Tibial nerve (tissue), 4 donors: ENCODE results near the gene AUNIP. TPM values are rescaled to one million over a fixed set of nuclear protein-coding genes. Genes with fewer than 3 reads are reported as not detected.

ENCODE experiments used
- DNase-seq, 2 donors: peaks; one replicate each; pipeline ENCODE4 v3.0.0-alpha.2; 2019; ENCODE audit warnings: low spot score in 2 of 2
- H3K27ac ChIP-seq, 4 donors: fragments of 200-600 bp; sonication (generic) in 3 of 4; one replicate each; pipeline ENCODE4 v1.5.1; 2017 to 2019; ENCODE audit warnings: mild to moderate bottlenecking in 1 of 4
- H3K27me3 ChIP-seq, 2 donors: fragments of 200-600 bp; sonication (generic) in 1 of 2; one replicate each; pipeline versions ENCODE4 v1.5.1 to v1.6.0; 2017 to 2019
- H3K36me3 ChIP-seq, 3 donors: fragments of 200-600 bp; sonication (generic); one replicate each; pipeline ENCODE4 v1.5.1; 2018 to 2019
- H3K4me1 ChIP-seq, 4 donors: fragments of 200-600 bp; sonication (generic) in 3 of 4; one replicate each; pipeline ENCODE4 v1.5.1; 2017 to 2019
- H3K4me3 ChIP-seq, 4 donors: fragments of 200-600 bp; sonication (generic) in 3 of 4; one replicate each; pipeline ENCODE4 v1.5.1; 2017 to 2019; ENCODE audit warnings: mild to moderate bottlenecking in 1 of 4, moderate library complexity in 1 of 4
- H3K9me3 ChIP-seq, 4 donors: fragments of 200-600 bp; sonication (generic) in 3 of 4; one replicate each; pipeline ENCODE4 v1.5.1; 2017 to 2019
- EP300 ChIP-seq, 2 donors: sonication (generic); formaldehyde crosslinking; IDR thresholded peaks; one replicate each; pipeline ENCODE4 v1.6.1; 2017; ENCODE audit warnings: antibody characterized with exemption in 2 of 2, mild to moderate bottlenecking in 1 of 2
- POLR2A ChIP-seq, 2 donors: fragments of 450-650 bp; IDR thresholded peaks; one replicate each; pipeline ENCODE4 v1.6.1; 2017; ENCODE audit warnings: antibody characterized with exemption in 2 of 2, mild to moderate bottlenecking in 2 of 2, moderate library complexity in 2 of 2
- WGBS, 2 donors: methylation state at CpG; one replicate each; pipeline ENCODE4 v1.1.5; 2018; 5-methylcytosine and 5-hydroxymethylcytosine counted together
- total RNA-seq, 4 donors: library from RNA; depleted of rRNA; stranded (reverse); fragments of >200 nt; gene quantifications; one replicate each; pipeline ENCODE4 v1.1.0, GENCODE V29; 2016
- TF ChIP-seq, protein P1 (sequence below), 5 experiments: fragments of 200-600 bp in 3 of 5; fragments of 450-650 bp in 2 of 5; sonication (generic) in 3 of 5; IDR thresholded peaks; one replicate each; pipeline ENCODE4 v1.5.1; 2016 to 2019; ENCODE audit warnings: antibody characterized with exemption in 5 of 5, mild to moderate bottlenecking in 3 of 5, moderate library complexity in 2 of 5

The AUNIP gene
- total RNA-seq, 4 donors from 2014 or later: not detected

DNA sequence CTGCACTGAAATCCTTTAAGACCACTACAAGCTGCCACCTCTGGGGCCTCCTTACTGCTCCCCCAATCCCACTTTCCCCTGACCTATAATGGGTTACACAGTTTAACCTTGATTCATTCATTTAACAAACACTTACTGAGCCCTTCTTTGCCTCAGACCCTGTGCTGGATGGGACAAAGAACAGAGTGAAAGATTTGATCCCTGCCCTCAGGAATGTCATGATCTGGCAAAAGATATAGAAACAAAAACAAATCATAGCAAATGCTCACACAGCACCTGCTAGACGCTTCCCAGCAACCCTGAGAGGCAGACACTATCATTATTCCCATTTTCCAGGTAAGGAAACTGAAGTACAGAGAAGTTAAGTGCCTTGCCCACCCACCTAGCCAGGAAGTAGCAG, 7.0 kb upstream of the AUNIP start:
- TF ChIP-seq, protein P1, sequence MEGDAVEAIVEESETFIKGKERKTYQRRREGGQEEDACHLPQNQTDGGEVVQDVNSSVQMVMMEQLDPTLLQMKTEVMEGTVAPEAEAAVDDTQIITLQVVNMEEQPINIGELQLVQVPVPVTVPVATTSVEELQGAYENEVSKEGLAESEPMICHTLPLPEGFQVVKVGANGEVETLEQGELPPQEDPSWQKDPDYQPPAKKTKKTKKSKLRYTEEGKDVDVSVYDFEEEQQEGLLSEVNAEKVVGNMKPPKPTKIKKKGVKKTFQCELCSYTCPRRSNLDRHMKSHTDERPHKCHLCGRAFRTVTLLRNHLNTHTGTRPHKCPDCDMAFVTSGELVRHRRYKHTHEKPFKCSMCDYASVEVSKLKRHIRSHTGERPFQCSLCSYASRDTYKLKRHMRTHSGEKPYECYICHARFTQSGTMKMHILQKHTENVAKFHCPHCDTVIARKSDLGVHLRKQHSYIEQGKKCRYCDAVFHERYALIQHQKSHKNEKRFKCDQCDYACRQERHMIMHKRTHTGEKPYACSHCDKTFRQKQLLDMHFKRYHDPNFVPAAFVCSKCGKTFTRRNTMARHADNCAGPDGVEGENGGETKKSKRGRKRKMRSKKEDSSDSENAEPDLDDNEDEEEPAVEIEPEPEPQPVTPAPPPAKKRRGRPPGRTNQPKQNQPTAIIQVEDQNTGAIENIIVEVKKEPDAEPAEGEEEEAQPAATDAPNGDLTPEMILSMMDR (IDR thresholded peaks at IDR 0.05): no peak
- TF ChIP-seq EP300 (IDR thresholded peaks at IDR 0.05): no peak
- no peak for TF ChIP-seq POLR2A (IDR thresholded peaks at IDR 0.05)
- Histone ChIP-seq H3K36me3 (peaks cover 0 to 56% (median 0%) of the 10 kb centered on the region in 3 donors), H3K4me3 (no peak overlapping the region), H3K4me1 (peaks cover 0 to 12% (median 1%) of the 10 kb centered on the region in 4 donors), H3K27ac (no peak overlapping the region), H3K27me3 (no peaks in the 10 kb centered on the region), H3K9me3 (no peaks in the 10 kb centered on the region)
- WGBS, 2 donors: 48 to 86% methylated on average over 1 of the region's 1 CpG
- DNase-seq: no peak

DNA sequence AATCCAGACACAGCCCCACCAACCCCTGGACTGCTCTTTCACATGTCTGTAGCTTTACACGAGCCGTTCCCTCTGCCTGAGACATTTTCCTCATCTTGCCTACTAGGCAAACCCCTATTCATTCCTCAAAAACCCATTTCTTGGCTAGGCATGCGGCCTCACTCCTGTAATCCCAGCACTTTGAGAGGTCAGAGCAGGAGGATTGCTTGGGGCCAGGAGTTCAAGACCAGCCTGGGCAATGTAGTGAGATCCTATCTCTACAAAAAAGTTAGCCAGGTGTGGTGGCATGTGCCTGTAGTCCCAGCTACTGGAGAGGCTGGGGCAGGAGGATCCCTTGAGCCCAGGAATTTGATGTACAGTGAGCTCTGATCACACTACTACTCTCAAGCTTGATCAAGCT, 5.2 kb upstream of the AUNIP start:
- no peaks in the 10 kb centered on the region for H3K9me3 ChIP-seq
- H3K4me3 ChIP-seq: no peak overlapping the region
- no peak overlapping the region for H3K27ac ChIP-seq
- WGBS, 2 donors: 86 to 90% methylated on average over 3 of the region's 3 CpGs
- DNase-seq: no peak
- no peaks in the 10 kb centered on the region for H3K27me3 ChIP-seq
- H3K36me3 ChIP-seq: peaks cover 0 to 43% (median 0%) of the 10 kb centered on the region in 3 donors
- peaks cover 0 to 16% (median 3%) of the 10 kb centered on the region in 4 donors for H3K4me1 ChIP-seq
- TF ChIP-seq, protein P1 (IDR thresholded peaks at IDR 0.05): no peak
- TF ChIP-seq POLR2A (IDR thresholded peaks at IDR 0.05): no peak
- no peak for TF ChIP-seq EP300 (IDR thresholded peaks at IDR 0.05)

DNA sequence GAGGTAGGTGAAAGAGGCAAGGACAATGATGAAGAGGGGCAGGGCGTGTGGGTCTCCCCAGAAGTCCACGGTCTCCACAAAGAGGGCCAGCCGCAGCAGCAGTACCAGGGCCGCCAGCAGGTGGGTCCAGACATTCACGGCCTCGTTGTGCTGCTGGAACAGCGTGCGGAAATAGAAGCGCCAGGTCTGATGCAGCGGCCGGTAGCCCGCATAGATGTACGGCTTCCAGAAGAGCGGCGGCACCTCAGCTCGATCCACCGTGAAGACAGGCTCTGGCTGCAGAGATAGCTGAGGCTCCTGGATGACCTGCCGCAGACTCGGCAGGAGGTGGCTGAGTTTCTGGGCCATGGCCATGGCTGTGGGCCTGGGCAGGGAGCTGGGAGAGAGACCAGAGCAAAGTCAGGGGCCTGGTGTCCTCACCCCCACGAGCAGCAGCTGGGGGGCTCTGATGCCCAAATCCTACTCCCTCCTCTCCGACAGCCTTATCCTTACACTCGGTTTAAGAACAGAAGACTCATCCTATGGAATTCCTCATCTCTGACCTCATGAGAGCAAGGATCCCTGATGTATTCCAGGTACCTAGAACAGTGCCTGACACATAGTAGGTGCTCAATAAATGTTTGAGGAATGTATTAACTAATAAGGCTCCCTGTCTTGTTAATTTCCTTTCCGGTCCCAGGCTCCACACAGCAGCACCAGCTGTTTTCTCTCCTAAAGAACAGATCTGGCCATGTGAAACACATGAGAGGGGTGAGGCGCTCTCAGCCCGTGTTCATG, 4.4 kb upstream of the AUNIP start:
- Histone ChIP-seq H3K36me3 (peaks cover 0 to 35% (median 0%) of the 10 kb centered on the region in 3 donors), H3K4me3 (no peak overlapping the region), H3K9me3 (no peaks in the 10 kb centered on the region), H3K27ac (no peak overlapping the region), H3K27me3 (no peaks in the 10 kb centered on the region), H3K4me1 (peaks cover 0 to 22% (median 8%) of the 10 kb centered on the region in 4 donors)
- no peak for DNase-seq
- TF ChIP-seq, protein P1 (IDR thresholded peaks at IDR 0.05): no peak
- TF ChIP-seq POLR2A (IDR thresholded peaks at IDR 0.05) (no peak), EP300 (IDR thresholded peaks at IDR 0.05) (no peak)
- 88 to 92% methylated on average over 25 of the region's 25 CpGs for WGBS, 2 donors

DNA sequence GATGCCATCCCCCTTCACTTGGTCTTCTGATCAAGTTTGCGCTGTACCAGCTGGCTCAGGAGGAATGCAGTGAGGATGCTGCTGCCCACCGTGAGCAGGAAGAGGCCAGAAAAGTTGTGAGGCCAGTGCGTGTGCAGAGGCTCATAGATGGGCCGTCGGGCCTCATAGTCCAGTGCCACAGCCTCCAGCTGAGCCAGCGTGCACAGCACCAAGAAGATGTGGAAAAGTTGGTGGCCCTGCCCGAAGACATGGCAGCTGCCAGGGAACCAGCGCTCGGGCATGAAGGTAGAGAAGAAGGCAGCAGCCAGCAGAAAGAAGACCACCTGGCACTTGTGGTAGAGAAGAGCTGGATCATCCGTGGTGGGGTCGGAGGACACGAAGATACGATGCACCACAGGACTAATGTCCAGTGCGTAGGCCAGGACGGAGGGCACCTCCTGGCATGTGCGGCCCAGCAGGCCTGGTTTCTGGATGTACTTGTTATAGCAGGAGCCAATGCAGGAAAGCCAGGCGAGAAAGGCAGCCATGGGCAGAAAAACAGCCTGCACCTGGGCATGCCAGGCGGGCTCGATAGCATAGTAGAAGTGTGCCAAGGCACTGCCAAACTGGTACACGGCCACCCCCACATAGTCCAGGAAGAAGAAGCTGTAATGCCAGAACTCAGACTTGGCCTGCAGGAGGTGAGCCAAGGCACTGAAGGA, 3.7 kb upstream of the AUNIP start:
- H3K27me3 ChIP-seq: no peaks in the 10 kb centered on the region
- no peaks in the 10 kb centered on the region for H3K9me3 ChIP-seq
- peaks cover 0 to 24% (median 10%) of the 10 kb centered on the region in 4 donors for H3K4me1 ChIP-seq
- H3K27ac ChIP-seq: no peak overlapping the region
- H3K4me3 ChIP-seq: no peak overlapping the region
- H3K36me3 ChIP-seq: peaks cover 0 to 29% (median 0%) of the 10 kb centered on the region in 3 donors
- DNase-seq: no peak
- TF ChIP-seq EP300 (IDR thresholded peaks at IDR 0.05) (no peak), POLR2A (IDR thresholded peaks at IDR 0.05) (no peak)
- TF ChIP-seq, protein P1 (IDR thresholded peaks at IDR 0.05): no peak
- WGBS, 2 donors: 94% methylated on average over 19 to 20 of the region's 20 CpGs
